Prostate gland (tissue), 2 donors: Measurements from ENCODE around the gene WDSUB1.

Experiments used
- POLR2AphosphoS5 ChIP-seq: sonication (generic); formaldehyde crosslinking; IDR thresholded peaks from one replicate; pipeline ENCODE4 v1.6.1; 2017; ENCODE audit warnings: antibody characterized with exemption
- TF ChIP-seq, protein P1 (sequence below), 4 experiments: fragments of 200-600 bp in 2 of 4; fragments of 450-650 bp in 2 of 4; sonication (generic) in 2 of 4; IDR thresholded peaks; 1 replicate in 3 of 4; 2 replicates in 1 of 4; pipeline ENCODE4 v1.5.1; 2016 to 2019; ENCODE audit warnings: antibody characterized with exemption in 4 of 4, mild to moderate bottlenecking in 2 of 4, moderate library complexity in 2 of 4

DNA sequence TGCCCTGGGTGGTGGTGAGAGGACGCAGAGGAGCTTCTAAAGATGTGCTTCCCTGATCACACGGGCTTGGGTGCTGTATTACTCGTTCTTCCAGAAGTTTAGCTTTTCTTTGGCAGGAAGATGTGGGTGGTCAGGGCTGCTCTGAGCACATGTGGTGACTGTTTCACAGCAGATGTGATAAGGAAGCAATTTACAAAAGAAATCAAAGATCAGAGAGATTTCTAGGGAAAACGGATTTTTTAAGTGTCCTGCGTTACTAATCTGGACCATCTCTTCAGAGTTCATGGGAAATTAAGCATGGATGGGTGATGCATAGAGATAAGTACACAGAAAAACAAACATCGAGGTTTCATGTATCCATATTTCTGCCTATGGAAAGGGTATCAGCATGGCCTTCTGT is 99.4 kb downstream of the WDSUB1 start:
- TF ChIP-seq, protein P1, sequence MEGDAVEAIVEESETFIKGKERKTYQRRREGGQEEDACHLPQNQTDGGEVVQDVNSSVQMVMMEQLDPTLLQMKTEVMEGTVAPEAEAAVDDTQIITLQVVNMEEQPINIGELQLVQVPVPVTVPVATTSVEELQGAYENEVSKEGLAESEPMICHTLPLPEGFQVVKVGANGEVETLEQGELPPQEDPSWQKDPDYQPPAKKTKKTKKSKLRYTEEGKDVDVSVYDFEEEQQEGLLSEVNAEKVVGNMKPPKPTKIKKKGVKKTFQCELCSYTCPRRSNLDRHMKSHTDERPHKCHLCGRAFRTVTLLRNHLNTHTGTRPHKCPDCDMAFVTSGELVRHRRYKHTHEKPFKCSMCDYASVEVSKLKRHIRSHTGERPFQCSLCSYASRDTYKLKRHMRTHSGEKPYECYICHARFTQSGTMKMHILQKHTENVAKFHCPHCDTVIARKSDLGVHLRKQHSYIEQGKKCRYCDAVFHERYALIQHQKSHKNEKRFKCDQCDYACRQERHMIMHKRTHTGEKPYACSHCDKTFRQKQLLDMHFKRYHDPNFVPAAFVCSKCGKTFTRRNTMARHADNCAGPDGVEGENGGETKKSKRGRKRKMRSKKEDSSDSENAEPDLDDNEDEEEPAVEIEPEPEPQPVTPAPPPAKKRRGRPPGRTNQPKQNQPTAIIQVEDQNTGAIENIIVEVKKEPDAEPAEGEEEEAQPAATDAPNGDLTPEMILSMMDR (IDR thresholded peaks at IDR 0.05), result no peak
- no peak for TF ChIP-seq POLR2AphosphoS5
